SK-N-SH (cell line): Measurements from ENCODE around the gene HHLA2. TPM values are rescaled to one million over a fixed set of nuclear protein-coding genes. Genes with fewer than 3 reads are reported as not detected.

ENCODE experiments used
- CTCF ChIA-PET: fragments of 300-600, 350-600 bp; formaldehyde crosslinking; extraction: SDS; loops from one replicate; lab custom pipeline; 2021; lab: Yijun Ruan, JAX
- POLR2A ChIA-PET: fragments of 350-600 bp; sonication (Branson Sonifier 250); formaldehyde crosslinking; extraction: SDS; loops from one replicate; lab custom pipeline; 2020; ENCODE audit warnings: antibody characterized with exemption, inconsistent platforms; lab: Yijun Ruan, JAX
- DNase-seq: peaks from one replicate; pipeline ENCODE4 v3.0.0; 2012
- H2AFZ ChIP-seq: fragments of 200-600 bp; sonication (generic); 2 replicates; pipeline ENCODE4 v1.8.1; 2016; ENCODE audit warnings: antibody characterized with exemption, mild to moderate bottlenecking, low read depth
- H3F3A ChIP-seq: fragments of 200-600 bp; sonication (generic); replicated peaks from 2 replicates; pipeline ENCODE3; 2016; ENCODE audit warnings: antibody characterized with exemption, mild to moderate bottlenecking; ENCODE audit not compliant: insufficient read depth
- H3K27ac ChIP-seq, 2 experiments: fragments of 200-500 bp in 1 of 2; fragments of 200-600 bp in 1 of 2; sonication (Bioruptor generic) in 1 of 2; sonication (generic), shearing (Covaris generic) in 1 of 2; 2 replicates each; pipeline versions ENCODE4 v1.5.1 to v1.6.1; 2014 to 2016; ENCODE audit warnings: low read depth in 2 of 2, inconsistent platforms in 1 of 2, low read length in 1 of 2, mild to moderate bottlenecking in 1 of 2, mixed read lengths in 1 of 2
- H3K27me3 ChIP-seq: fragments of 200-600 bp; sonication (generic), shearing (Covaris generic); 2 replicates; pipeline ENCODE4 v1.6.1; 2016; ENCODE audit warnings: mixed run types; ENCODE audit not compliant: insufficient read depth
- H3K36me3 ChIP-seq, 2 experiments: fragments of 200-500 bp in 1 of 2; fragments of 200-600 bp in 1 of 2; sonication (Bioruptor generic) in 1 of 2; sonication (generic) in 1 of 2; replicated peaks in 1 of 2; 2 replicates each; pipeline versions ENCODE3 to v1.5.1; 2014 to 2016; ENCODE audit warnings: low read length in 1 of 2, mild to moderate bottlenecking in 1 of 2; ENCODE audit not compliant: insufficient read depth in 2 of 2, control insufficient read depth in 1 of 2
- H3K4me1 ChIP-seq, 2 experiments: fragments of 200-500 bp in 1 of 2; fragments of 200-600 bp in 1 of 2; sonication (Bioruptor generic) in 1 of 2; sonication (generic), shearing (Covaris generic) in 1 of 2; 2 replicates each; pipeline versions ENCODE4 v1.5.1 to v1.6.1; 2014 to 2016; ENCODE audit warnings: low read depth in 1 of 2, low read length in 1 of 2, mixed run types in 1 of 2; ENCODE audit not compliant: insufficient read depth in 2 of 2, control insufficient read depth in 1 of 2
- H3K4me2 ChIP-seq: fragments of 200-600 bp; sonication (generic), shearing (Covaris generic); 2 replicates; pipeline ENCODE4 v1.6.1; 2017; ENCODE audit warnings: mixed run types
- H3K4me3 ChIP-seq, 2 experiments: fragments of 200-500 bp in 1 of 2; fragments of 200-600 bp in 1 of 2; sonication (Bioruptor generic) in 1 of 2; sonication (generic), shearing (Covaris generic) in 1 of 2; 2 replicates each; pipeline versions ENCODE4 v1.5.1 to v1.8.1; 2014 to 2016; ENCODE audit warnings: low read depth in 2 of 2, inconsistent platforms in 1 of 2, low read length in 1 of 2, mild to moderate bottlenecking in 1 of 2, mixed read lengths in 1 of 2, moderate library complexity in 1 of 2
- H3K79me2 ChIP-seq: fragments of 200-600 bp; sonication (generic); 2 replicates; pipeline ENCODE4 v1.8.1; 2017; ENCODE audit warnings: mild to moderate bottlenecking; ENCODE audit not compliant: insufficient read depth
- H3K9ac ChIP-seq: fragments of 200-600 bp; sonication (generic); 2 replicates; pipeline ENCODE4 v1.6.1; 2017; ENCODE audit warnings: mixed run types
- H3K9me2 ChIP-seq: fragments of 200-600 bp; sonication (generic); 2 replicates; pipeline ENCODE4 v1.6.1; 2017; ENCODE audit warnings: mixed run types
- H3K9me3 ChIP-seq: fragments of 200-600 bp; sonication (generic); 2 replicates; pipeline ENCODE4 v1.6.1; 2017; ENCODE audit warnings: mixed run types, mild to moderate bottlenecking, moderate library complexity
- H4K20me1 ChIP-seq: fragments of 200-600 bp; sonication (generic); 2 replicates; pipeline ENCODE4 v1.6.1; 2017; ENCODE audit warnings: mild to moderate bottlenecking, mixed run types; ENCODE audit not compliant: insufficient read depth
- EZH2phosphoT487 ChIP-seq: fragments of 200-600 bp; sonication (generic); IDR thresholded peaks from 2 replicates; pipeline ENCODE4 v1.6.1; 2017; ENCODE audit warnings: low read depth, mixed run types, mild to moderate bottlenecking, antibody characterized with exemption, moderate library complexity, borderline replicate concordance
- FOXJ3 ChIP-seq: sonication (generic); formaldehyde crosslinking; IDR thresholded peaks from 2 replicates; pipeline ENCODE4 v1.5.1; 2020; ENCODE audit warnings: mild to moderate bottlenecking, missing genetic modification reagents
- MXI1 ChIP-seq: IDR thresholded peaks from 2 replicates; pipeline ENCODE4 v1.6.1; 2012; ENCODE audit warnings: mild to moderate bottlenecking, low read depth, low read length, improper control_type of control experiment
- NFIC ChIP-seq: IDR thresholded peaks from 2 replicates; pipeline ENCODE4 v1.4.0; 2012; ENCODE audit warnings: borderline replicate concordance
- RFX5 ChIP-seq: IDR thresholded peaks from 2 replicates; pipeline ENCODE4 v1.6.1; 2012; ENCODE audit warnings: mild to moderate bottlenecking, improper control_type of control experiment, low read length
- TCF12 ChIP-seq: IDR thresholded peaks from 2 replicates; pipeline ENCODE4 v1.4.0; 2012
- WGBS: methylation state at CpG from one replicate; pipeline ENCODE4 v1.1.6; 2017; ENCODE audit warnings: low lambda C conversion rate; 5-methylcytosine and 5-hydroxymethylcytosine counted together
- polyA plus RNA-seq, 3 experiments: library from polyadenylated mRNA; depleted of rRNA; stranded (reverse); fragments of >200 nt; gene quantifications; 2 replicates each; pipeline ENCODE4 v1.2.3, GENCODE V29; 2012
- TF ChIP-seq, protein P1 (sequence below): fragments of 150-350 bp; IDR thresholded peaks from 2 replicates; pipeline ENCODE4 v1.6.1; 2016; ENCODE audit warnings: mild to moderate bottlenecking, low read depth, low read length
- TF ChIP-seq, protein P2 (sequence below): fragments of 150-350 bp; IDR thresholded peaks from 2 replicates; pipeline ENCODE4 v1.6.1; 2017; ENCODE audit warnings: antibody characterized with exemption, low read length, low read depth, borderline replicate concordance

The HHLA2 gene
- polyA plus RNA-seq, 1 of the 3 experiments (the other 2 are of a cell fraction) = not detected

DNA sequence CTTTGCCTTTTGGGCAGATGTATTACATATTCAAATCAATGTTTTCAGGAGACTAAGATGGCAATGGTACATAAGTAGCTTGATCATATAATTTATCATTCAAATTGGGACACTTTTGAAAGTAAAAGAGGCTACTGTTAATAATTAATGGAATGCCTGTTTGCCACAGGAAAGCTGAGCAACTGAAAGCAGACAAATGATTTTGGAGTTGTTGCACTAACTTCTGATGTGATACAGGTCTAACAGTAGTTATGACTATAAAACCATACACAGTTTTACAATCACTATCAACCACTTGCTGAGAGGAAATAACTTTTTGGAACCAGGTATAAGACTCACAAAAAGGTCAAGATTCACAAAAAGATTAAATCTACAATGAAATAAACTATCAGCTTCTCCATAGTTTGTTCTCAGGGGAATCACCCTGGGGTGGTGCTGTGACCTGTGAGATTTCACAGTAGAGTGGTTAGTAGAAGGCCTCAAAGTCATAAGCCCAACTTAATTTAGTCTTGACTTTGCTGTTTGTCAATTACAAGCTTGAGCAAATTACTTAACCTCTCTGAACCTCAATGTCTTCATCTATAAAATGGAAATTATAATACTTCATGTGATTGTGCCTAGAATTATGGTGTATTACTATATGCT, 42.7 kb downstream of the HHLA2 start:
- no peaks in the 10 kb centered on the region for H4K20me1 ChIP-seq
- no peak overlapping the region for H3K9ac ChIP-seq
- H3K27ac ChIP-seq = no peak overlapping the region
- TF ChIP-seq, protein P1, sequence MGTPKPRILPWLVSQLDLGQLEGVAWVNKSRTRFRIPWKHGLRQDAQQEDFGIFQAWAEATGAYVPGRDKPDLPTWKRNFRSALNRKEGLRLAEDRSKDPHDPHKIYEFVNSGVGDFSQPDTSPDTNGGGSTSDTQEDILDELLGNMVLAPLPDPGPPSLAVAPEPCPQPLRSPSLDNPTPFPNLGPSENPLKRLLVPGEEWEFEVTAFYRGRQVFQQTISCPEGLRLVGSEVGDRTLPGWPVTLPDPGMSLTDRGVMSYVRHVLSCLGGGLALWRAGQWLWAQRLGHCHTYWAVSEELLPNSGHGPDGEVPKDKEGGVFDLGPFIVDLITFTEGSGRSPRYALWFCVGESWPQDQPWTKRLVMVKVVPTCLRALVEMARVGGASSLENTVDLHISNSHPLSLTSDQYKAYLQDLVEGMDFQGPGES = no peak
- no peak for TF ChIP-seq FOXJ3
- H3K36me3 ChIP-seq = no peaks in the 10 kb centered on the region
- ChIA-PET POLR2A (no interaction called here), CTCF (interaction anchor here (1.0 to 1.5 kb wide), 2 partner anchors 12 to 67 kb away, joined by 3 to 4 read pairs; no protein-coding TSS in a partner anchor)
- H3K4me1 ChIP-seq = no peaks in the 10 kb centered on the region
- H3K4me2 ChIP-seq = no peak overlapping the region
- no peaks in the 10 kb centered on the region for H3K27me3 ChIP-seq
- H3K4me3 ChIP-seq = no peak overlapping the region
- no peak overlapping the region for H2AFZ ChIP-seq
- no peaks in the 10 kb centered on the region for H3F3A ChIP-seq
- no peaks in the 10 kb centered on the region for H3K9me3 ChIP-seq
- no peaks in the 10 kb centered on the region for H3K9me2 ChIP-seq
- DNase-seq = no peak
- H3K79me2 ChIP-seq = no peaks in the 10 kb centered on the region

DNA sequence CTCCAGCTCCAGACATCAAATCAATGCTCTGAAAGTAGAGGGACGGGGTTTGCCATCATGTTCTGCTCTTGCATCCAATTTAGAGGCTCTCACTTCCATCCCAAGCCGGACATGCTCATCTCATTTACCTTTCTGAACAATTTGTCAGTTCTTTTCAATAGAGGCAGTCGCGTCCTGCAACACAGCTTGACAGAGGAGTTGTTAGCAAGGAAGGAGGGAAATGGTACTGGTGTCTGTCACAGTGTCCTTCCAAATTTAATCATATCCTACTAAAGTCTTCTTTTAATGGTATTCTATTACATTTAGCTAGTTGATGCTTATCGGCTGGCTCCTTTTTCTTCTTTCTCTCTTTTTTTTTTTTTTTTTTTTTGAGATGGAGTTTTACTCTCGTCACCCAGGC, 45.6 kb downstream of the HHLA2 start:
- 71% methylated on average over 6 of the region's 6 CpGs for WGBS
- Histone ChIP-seq H3K79me2 (no peaks in the 10 kb centered on the region), H3K9me3 (no peaks in the 10 kb centered on the region), H3K4me3 (no peak overlapping the region), H2AFZ (no peak overlapping the region), H3K9ac (no peak overlapping the region), H3K9me2 (no peaks in the 10 kb centered on the region), H3K27ac (no peak overlapping the region), H3K36me3 (no peaks in the 10 kb centered on the region), H4K20me1 (no peaks in the 10 kb centered on the region)
- CTCF ChIA-PET = no interaction called here
- TF ChIP-seq FOXJ3 (no peak), MXI1 (no peak), RFX5 (no peak), EZH2phosphoT487 (no peak), TCF12 (no peak), NFIC (no peak)
- TF ChIP-seq, protein P2, sequence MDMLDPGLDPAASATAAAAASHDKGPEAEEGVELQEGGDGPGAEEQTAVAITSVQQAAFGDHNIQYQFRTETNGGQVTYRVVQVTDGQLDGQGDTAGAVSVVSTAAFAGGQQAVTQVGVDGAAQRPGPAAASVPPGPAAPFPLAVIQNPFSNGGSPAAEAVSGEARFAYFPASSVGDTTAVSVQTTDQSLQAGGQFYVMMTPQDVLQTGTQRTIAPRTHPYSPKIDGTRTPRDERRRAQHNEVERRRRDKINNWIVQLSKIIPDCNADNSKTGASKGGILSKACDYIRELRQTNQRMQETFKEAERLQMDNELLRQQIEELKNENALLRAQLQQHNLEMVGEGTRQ = no peak
- TF ChIP-seq, all 33 proteins: peak for 0
- POLR2A ChIA-PET = no interaction called here
- DNase-seq = no peak
- Histone ChIP-seq H3K4me1 (no peaks in the 10 kb centered on the region), H3K4me2 (no peak overlapping the region), H3K27me3 (no peaks in the 10 kb centered on the region), H3F3A (no peaks in the 10 kb centered on the region)
